Spleen (tissue), 11 donors: ENCODE results near the gene NAA80. TPM values are rescaled to one million over a fixed set of nuclear protein-coding genes. Genes with fewer than 3 reads are reported as not detected.

Source experiments
- DNase-seq: peaks from one replicate; pipeline ENCODE4 v3.0.0-alpha.2; 2020
- H3K27ac ChIP-seq, 8 donors: fragments of 200-600 bp; sonication (generic) in 7 of 8; 1 replicate in 4 of 8; 2 replicates in 4 of 8; pipeline versions ENCODE4 v1.5.0 to v1.8.0; 2016 to 2021; ENCODE audit warnings: inconsistent platforms in 4 of 8, mild to moderate bottlenecking in 4 of 8, moderate library complexity in 1 of 8
- H3K27me3 ChIP-seq, 7 donors: fragments of 200-600 bp; sonication (generic) in 6 of 7; replicated peaks in 1 of 7; 1 replicate in 4 of 7; 2 replicates in 3 of 7; pipeline versions ENCODE4 v1.5.0 to v1.8.0; 2016 to 2021; ENCODE audit warnings: inconsistent platforms in 3 of 7, mild to moderate bottlenecking in 1 of 7
- H3K36me3 ChIP-seq, 6 donors: fragments of 200-600 bp; sonication (generic) in 5 of 6; 1 replicate in 4 of 6; 2 replicates in 2 of 6; pipeline versions ENCODE4 v1.5.0 to v1.8.0; 2016 to 2021; ENCODE audit warnings: inconsistent platforms in 2 of 6
- H3K4me1 ChIP-seq, 6 donors: fragments of 200-600 bp; sonication (generic) in 5 of 6; 1 replicate in 3 of 6; 2 replicates in 3 of 6; pipeline versions ENCODE4 v1.5.0 to v1.8.0; 2016 to 2021; ENCODE audit warnings: inconsistent platforms in 3 of 6
- H3K4me3 ChIP-seq, 8 donors: fragments of 200-600 bp; sonication (generic) in 7 of 8; 1 replicate in 4 of 8; 2 replicates in 4 of 8; pipeline versions ENCODE4 v1.5.0 to v1.8.0; 2016 to 2021; ENCODE audit warnings: inconsistent platforms in 4 of 8, mild to moderate bottlenecking in 4 of 8, moderate library complexity in 2 of 8
- H3K9me3 ChIP-seq, 8 donors: fragments of 200-600 bp; sonication (generic) in 7 of 8; 1 replicate in 4 of 8; 2 replicates in 4 of 8; pipeline versions ENCODE4 v1.5.0 to v1.8.0; 2016 to 2021; ENCODE audit warnings: inconsistent platforms in 4 of 8
- CTCF ChIP-seq, 11 experiments: fragments of 200-600 bp in 7 of 11; fragments of 450-650 bp in 4 of 11; sonication (generic) in 4 of 11; IDR thresholded peaks in 8 of 11; conservative IDR thresholded peaks in 3 of 11; 1 replicate in 7 of 11; 2 replicates in 4 of 11; pipeline versions ENCODE4 v1.4.0 to v1.8.0; 2016 to 2021; ENCODE audit warnings: antibody characterized with exemption in 11 of 11, inconsistent platforms in 4 of 11, mild to moderate bottlenecking in 1 of 11
- POLR2A ChIP-seq, 3 donors: fragments of 450-650 bp; IDR thresholded peaks; one replicate each; pipeline ENCODE4 v1.5.1; 2017; ENCODE audit warnings: antibody characterized with exemption in 3 of 3, mild to moderate bottlenecking in 1 of 3
- POLR2AphosphoS5 ChIP-seq, 3 donors: sonication (generic); formaldehyde crosslinking; IDR thresholded peaks; one replicate each; pipeline ENCODE4 v1.5.1; 2017; ENCODE audit warnings: antibody characterized with exemption in 3 of 3
- WGBS, 5 donors: extraction: QIAGEN DNeasy Blood & Tissue Kit in 3 of 5; methylation state at CpG; one replicate each; pipeline versions ENCODE4 v1.1.5 to v1.1.7; 2013 to 2018; 5-methylcytosine and 5-hydroxymethylcytosine counted together
- intact Hi-C: fragments of 100-400 bp; cut with DNase I; formaldehyde crosslinking; loops from one replicate; pipeline ENCODE4 v1.15.0; 2023; ENCODE audit warnings: low total_unique reads
- polyA plus RNA-seq, 3 donors: library from polyadenylated mRNA; stranded (reverse); fragments of 200-250 nt; gene quantifications; one replicate each; pipeline ENCODE4 v1.2.1, GENCODE V29; 2013
- total RNA-seq, 7 donors: library from RNA; depleted of rRNA in 3 of 7; stranded (reverse); fragments of >200 nt in 3 of 7; fragmentation: NEBNext Ultra II Directional in 4 of 7; extraction: Animal tissue kit (Norgen Biotek cat#: 25700) in 4 of 7; gene quantifications; one replicate each; pipeline versions ENCODE4 v1.1.0 to v1.2.1, GENCODE V29; 2016 to 2021
- donor health status: healthy with polysubstance abuse.
- donor health status: DM: no; HTN: no; CAD: no; lungs with moderate emphysema.
- donor health status: DM: no; HTN: no; CAD: no.
- donor health status: Bipolar disorder and iron deficiency.
- donor health status: healthy.
- donor health status: DM: no; HTN: no; CAD: no.
- donor health status: DM: yes; HTN: yes; CAD: no.

The NAA80 gene
- total and polyA plus RNA-seq, 10 donors = 7.8 to 15.5 (median 12.8) TPM

- Histone ChIP-seq H3K27me3 (no peaks in the 10 kb centered on the region), H3K4me3 (peak overlapping the region in 7 of 8 donors; percentile 55 to 86 (median 74)), H3K27ac (peak overlapping the region; percentile 92 to 99 (median 98)), H3K9me3 (no peaks in the 10 kb centered on the region), H3K36me3 (peaks cover 0 to 18% (median 0%) of the 10 kb centered on the region in 6 donors), H3K4me1 (peaks cover 55 to 95% (median 79%) of the 10 kb centered on the region in 6 donors)
- intact Hi-C loops = no loop called here
- WGBS, 5 donors = 31 to 48% (median 32%) methylated on average over 5 of the region's 5 CpGs
- TF ChIP-seq POLR2AphosphoS5 (IDR thresholded peaks at IDR 0.05) (no peak), CTCF (IDR thresholded peaks at IDR 0.05 in 8 of 11, conservative IDR thresholded peaks at IDR 0.05 in 3 of 11) (peak in 3 of 11 experiments; percentile 11 to 29 (median 16))
- DNase-seq = no peak
These were observed 39.8 kb upstream of the NAA80 start for GRCh38 chr3:50338965-50339364.

- Histone ChIP-seq H3K36me3 (peaks cover 0 to 33% (median 5%) of the 10 kb centered on the region in 6 donors), H3K4me3 (peak overlapping the region; percentile 54 to 86 (median 70)), H3K27ac (peak overlapping the region; percentile 92 to 99 (median 98)), H3K4me1 (peaks cover 65 to 97% (median 91%) of the 10 kb centered on the region in 6 donors), H3K27me3 (no peaks in the 10 kb centered on the region), H3K9me3 (no peaks in the 10 kb centered on the region)
- peak in 1 of 11 experiments; percentile 7 for TF ChIP-seq CTCF (IDR thresholded peaks at IDR 0.05 in 8 of 11, conservative IDR thresholded peaks at IDR 0.05 in 3 of 11)
- TF ChIP-seq POLR2A (IDR thresholded peaks at IDR 0.05) = peak; percentile 30 to 83 (median 76)
- peak; percentile 97 to 99 (median 99) for TF ChIP-seq POLR2AphosphoS5 (IDR thresholded peaks at IDR 0.05)
- 0% methylated on average over 42 to 79 of the region's 79 CpGs for WGBS, 5 donors
- DNase-seq = peak; percentile 99
- intact Hi-C loops = no loop called here
These were observed 38.1 kb upstream of the NAA80 start for GRCh38 chr3:50337175-50337861.

- WGBS, 5 donors = 1 to 4% (median 2%) methylated on average over 16 to 31 of the region's 31 CpGs
- DNase-seq = no peak
- H3K4me1 ChIP-seq = peaks cover 62 to 97% (median 86%) of the 10 kb centered on the region in 6 donors
These were observed 37.4 kb upstream of the NAA80 start for GRCh38 chr3:50336452-50337174.

More at GRCh38 chr3:50336452-50337174, 37.4 kb upstream of the NAA80 start:
- intact Hi-C loops = no loop called here
- Histone ChIP-seq H3K9me3 (no peaks in the 10 kb centered on the region), H3K27ac (peak overlapping the region; percentile 92 to 99 (median 98)), H3K36me3 (peaks cover 0 to 40% (median 12%) of the 10 kb centered on the region in 6 donors), H3K27me3 (no peaks in the 10 kb centered on the region), H3K4me3 (peak overlapping the region; percentile 54 to 86 (median 70))
- TF ChIP-seq POLR2A (IDR thresholded peaks at IDR 0.05) = no peak
- no peak for TF ChIP-seq CTCF (IDR thresholded peaks at IDR 0.05 in 8 of 11, conservative IDR thresholded peaks at IDR 0.05 in 3 of 11)
- TF ChIP-seq POLR2AphosphoS5 (IDR thresholded peaks at IDR 0.05) = no peak
